ENCODE measurements around the gene FLNB.
A peak's percentile ranks its signal among the peaks of the same experiment; 100 is the strongest.
"Not testable (repeated sequence)": the region's sequence is repeated elsewhere in the genome, so short reads cannot be mapped to it uniquely, and the experiment has no call there.

Gene FLNB

DNA sequence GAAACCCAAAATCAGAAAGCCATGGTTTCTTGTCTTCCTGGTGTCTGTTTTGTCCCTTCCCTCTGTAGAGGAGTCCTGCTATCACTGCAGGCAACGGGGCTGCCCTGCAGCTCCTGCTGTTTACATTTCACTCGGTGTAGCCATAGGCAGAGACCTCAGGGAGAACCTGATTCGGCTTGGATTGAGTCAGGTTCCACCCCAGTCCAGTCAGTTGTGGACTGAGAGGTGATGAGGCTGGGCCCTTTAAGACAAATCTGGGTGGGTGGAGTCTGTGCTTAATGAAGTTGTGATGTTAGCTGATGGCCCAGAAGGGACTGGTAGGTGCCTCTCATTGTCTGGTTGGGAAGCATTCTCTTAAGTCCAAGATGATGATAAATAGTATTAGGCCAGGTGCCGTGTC lies 35.7 kb downstream of the FLNB start:
- DNase-seq (ENCODE audit: low read depth) = no peak
- no peak overlapping the region for H3K4me3 ChIP-seq (ENCODE audit: low read depth, low read length)
- TF ChIP-seq, protein P1, sequence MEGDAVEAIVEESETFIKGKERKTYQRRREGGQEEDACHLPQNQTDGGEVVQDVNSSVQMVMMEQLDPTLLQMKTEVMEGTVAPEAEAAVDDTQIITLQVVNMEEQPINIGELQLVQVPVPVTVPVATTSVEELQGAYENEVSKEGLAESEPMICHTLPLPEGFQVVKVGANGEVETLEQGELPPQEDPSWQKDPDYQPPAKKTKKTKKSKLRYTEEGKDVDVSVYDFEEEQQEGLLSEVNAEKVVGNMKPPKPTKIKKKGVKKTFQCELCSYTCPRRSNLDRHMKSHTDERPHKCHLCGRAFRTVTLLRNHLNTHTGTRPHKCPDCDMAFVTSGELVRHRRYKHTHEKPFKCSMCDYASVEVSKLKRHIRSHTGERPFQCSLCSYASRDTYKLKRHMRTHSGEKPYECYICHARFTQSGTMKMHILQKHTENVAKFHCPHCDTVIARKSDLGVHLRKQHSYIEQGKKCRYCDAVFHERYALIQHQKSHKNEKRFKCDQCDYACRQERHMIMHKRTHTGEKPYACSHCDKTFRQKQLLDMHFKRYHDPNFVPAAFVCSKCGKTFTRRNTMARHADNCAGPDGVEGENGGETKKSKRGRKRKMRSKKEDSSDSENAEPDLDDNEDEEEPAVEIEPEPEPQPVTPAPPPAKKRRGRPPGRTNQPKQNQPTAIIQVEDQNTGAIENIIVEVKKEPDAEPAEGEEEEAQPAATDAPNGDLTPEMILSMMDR (IDR thresholded peaks at IDR 0.05; ENCODE audit: insufficient read depth, low read depth, low read length, missing control alignments) = no peak

DNA sequence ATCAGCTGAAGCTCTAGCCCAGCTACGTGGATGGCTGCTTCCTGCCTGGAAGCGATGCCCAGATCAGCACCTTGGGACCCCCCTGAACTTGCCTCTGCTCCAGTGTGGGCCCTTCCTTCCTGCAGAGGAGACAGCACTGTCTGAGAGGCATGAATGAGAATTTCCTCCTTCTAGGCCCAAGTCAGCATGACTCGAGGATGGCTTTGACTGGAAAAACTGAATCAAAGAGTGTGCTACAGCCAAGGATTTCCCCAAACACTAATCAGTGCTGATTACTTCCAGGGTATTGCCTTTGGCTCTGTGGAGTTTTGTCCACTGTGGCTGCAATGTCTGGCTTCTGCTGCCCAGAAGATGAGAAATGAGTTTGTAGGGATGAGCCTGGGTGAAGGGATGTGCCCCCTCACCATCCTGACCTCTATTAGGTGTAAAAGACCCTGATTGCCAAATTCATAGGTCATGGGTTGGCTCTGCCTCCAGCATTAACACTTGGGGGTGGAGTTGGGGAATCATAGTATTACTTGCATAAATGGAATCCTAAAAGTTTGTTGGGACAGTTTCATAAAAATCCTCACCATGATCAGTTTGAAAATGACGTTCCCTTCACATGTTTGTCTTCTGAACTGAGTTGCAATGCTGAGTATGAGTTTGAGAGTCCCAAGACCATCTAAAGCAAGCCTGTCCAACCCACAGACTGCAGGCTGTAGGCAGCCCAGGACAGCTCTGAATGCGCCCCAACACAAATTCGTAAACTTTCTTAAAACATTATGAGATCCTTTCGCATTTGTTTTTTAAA lies 36.7 kb downstream of the FLNB start:
- TF ChIP-seq, protein P1 (IDR thresholded peaks at IDR 0.05; ENCODE audit: insufficient read depth, low read depth, low read length, missing control alignments) = no peak
- no peak for DNase-seq (ENCODE audit: low read depth)
- H3K4me3 ChIP-seq (ENCODE audit: low read depth, low read length) = no peak overlapping the region

DNA sequence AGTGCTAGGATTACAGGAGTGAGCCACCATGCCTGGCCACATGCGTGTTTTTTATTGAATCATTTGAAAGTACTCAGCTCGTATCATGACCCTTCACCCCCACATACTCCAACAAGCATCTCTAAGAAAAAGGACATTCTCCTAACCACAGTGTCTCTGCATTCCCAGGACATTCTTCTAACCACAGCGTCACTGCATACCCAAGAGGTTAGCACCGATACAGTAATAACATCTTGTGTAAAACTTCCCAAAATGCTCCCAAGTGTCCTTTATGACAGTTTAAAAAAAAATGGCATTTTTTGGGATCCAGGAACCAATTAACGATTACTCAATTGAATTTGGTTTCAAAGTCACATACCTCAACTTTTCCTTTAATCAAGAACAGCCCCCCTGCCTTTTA lies 39.6 kb downstream of the FLNB start:
- H3K4me3 ChIP-seq (ENCODE audit: low read depth, low read length) = no peak overlapping the region
- TF ChIP-seq, protein P1 (IDR thresholded peaks at IDR 0.05; ENCODE audit: insufficient read depth, low read depth, low read length, missing control alignments) = no peak
- DNase-seq (ENCODE audit: low read depth) = no peak

DNA sequence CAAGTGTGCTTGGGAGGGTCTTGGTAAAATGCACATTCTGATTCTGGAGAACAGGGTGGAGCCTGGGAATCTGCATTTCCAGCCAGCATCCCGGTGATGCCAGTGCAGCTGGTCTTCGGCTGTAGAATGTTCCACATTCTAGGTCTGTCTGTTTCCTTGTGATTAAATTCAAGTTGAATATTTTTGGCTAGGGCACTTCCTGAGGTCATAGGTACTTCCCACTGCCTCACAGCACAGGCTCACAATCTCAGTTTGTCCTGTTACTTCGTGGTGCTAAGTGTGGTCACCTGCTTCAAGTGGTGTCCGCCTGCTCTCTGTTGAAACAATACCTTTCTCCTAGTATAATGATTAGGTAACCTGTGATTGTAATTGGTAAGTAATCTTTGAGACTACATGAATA lies 40.1 kb downstream of the FLNB start:
- no peak overlapping the region for H3K4me3 ChIP-seq (ENCODE audit: low read depth, low read length)
- DNase-seq (ENCODE audit: low read depth) = peak; percentile 25
- TF ChIP-seq, protein P1 (IDR thresholded peaks at IDR 0.05; ENCODE audit: insufficient read depth, low read depth, low read length, missing control alignments) = no peak

DNA sequence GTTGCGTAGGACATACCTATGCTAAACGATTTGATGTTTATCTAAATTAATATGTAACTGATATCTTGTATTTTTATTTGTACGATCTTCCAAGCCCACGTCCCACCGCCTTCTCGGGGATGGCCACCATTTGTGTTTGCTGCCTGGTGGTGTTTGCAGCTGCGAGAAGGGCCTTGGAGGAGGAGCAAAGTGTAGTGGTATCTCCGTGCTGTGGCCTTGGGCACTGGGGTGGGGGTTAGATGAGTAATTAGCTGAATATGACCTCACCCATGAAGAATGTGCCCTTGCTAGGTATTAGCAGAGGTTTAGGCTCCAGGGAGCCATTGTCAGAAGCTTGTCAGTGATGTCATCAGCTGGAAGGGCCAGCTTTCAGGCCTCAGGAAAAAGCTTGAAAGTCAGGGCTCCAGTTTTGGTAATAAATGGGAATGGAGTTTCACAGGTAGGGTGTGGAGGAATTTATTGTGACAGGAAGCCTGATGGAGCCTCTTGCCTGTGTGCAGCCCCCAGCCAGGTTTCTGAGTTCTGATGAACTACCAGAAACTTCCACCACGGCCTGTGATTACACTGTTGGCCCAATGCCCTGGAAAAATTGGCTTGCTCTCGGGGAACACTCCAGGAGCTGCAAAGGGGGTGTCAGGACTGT lies 41.0 kb downstream of the FLNB start:
- no peak for DNase-seq (ENCODE audit: low read depth)
- TF ChIP-seq, protein P1 (IDR thresholded peaks at IDR 0.05; ENCODE audit: insufficient read depth, low read depth, low read length, missing control alignments) = no peak
- no peak overlapping the region for H3K4me3 ChIP-seq (ENCODE audit: low read depth, low read length)

DNA sequence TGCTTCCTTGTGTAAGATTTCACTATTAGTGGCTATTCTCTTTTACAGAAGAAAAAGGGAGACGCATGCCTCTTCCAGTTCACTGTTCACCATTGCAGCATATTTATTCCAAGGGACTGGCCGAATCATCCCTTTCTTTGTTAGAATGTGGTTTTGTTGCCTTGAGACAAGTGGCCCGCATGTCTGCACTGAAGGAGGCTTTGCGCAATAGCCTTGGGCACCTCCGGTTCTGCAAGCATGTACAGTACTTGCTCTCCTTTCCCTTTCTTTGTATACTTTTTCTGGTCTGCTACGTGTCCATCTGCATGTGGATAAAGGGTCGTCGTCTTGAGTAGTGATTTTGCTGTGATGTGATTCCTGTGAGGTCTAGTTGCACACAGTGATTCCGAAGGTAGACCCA lies 43.0 kb downstream of the FLNB start:
- no peak overlapping the region for H3K4me3 ChIP-seq (ENCODE audit: low read depth, low read length)
- TF ChIP-seq, protein P1 (IDR thresholded peaks at IDR 0.05; ENCODE audit: insufficient read depth, low read depth, low read length, missing control alignments) = no peak
- DNase-seq (ENCODE audit: low read depth) = no peak

DNA sequence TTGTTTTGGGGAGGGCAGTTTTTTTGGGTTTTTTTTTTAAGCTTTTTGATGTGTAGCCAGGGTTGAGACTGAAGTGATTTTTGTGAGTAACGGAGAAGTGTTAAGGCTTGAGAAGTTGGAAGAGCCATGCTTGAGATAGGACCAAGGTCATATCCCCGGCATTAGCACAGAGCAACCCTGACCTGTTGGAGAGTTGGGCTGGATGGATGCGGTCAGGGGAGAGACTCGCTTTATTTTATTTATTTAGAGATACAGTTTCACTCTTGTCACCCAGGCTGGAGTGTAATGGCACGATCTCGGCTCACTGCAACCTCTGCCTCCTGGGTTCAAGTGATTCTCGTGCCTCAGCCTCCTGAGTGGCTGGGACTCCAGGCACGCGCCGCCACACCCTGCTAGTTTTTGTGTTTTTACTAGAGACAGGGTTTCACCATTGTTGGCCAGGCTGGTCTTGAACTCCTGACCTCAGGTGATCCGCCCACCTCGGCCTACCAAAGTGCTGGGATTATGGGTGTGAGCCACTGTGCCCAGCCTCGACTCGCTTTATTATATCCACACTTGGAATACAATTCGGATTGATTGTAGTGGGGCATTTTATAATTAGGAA lies 43.5 kb downstream of the FLNB start:
- H3K4me3 ChIP-seq (ENCODE audit: low read depth, low read length); DNase-seq (ENCODE audit: low read depth): not testable (repeated sequence)
